ENCODE results near the gene CREB3L2.

CREB3L2 gene

DNA sequence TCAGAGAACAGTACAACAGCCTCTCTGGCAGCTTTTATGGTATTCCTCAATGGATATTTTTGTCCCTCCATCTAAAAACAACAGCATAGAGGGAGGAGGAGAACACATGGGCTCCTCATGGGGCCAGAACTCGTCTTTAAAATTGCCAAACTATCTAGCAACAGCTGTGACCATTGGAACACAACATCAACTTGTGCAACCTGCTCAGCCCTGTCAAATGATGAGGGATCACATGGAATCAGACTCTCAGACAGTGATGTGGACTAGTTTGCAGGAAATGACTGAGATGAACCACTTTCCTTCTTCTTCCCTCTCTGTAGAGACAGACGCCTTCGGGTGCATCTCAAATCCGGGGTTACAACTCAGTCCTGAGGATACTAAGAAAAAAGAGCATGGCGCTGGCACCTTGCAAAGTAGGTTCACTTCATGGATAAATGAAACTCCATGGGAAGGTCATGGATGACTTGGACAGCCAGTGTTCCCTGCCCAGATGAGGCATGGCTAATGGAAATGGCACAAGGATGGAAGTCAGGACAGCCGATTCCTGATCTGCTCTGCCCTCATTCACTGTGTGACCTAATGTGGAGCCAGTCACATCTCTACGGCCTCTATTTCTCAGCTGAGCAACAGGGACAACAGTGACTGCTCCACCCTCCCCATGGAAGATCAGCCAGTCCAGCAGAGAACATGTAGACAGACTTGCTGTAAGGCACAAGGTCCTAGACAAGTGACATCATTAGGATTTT, 130.5 kb downstream of the CREB3L2 start:
- no peak for DNase-seq (ENCODE audit: low spot score)
- TF ChIP-seq CTCF (IDR thresholded peaks at IDR 0.05; ENCODE audit: borderline replicate concordance, control extremely low read depth, extremely low read depth, insufficient read depth, missing control alignments): no peak
- in situ Hi-C loops (cut with MboI; ENCODE audit: low sequenced_read_pairs, unreplicated experiment): no loop called here

- no peak for TF ChIP-seq CTCF (IDR thresholded peaks at IDR 0.05; ENCODE audit: borderline replicate concordance, control extremely low read depth, extremely low read depth, insufficient read depth, missing control alignments)
- in situ Hi-C loops (cut with MboI; ENCODE audit: low sequenced_read_pairs, unreplicated experiment): no loop called here
- no peak for DNase-seq (ENCODE audit: low spot score)
Observed at GRCh38 chr7:137870684-137871083, 131.2 kb downstream of the CREB3L2 start.

DNA sequence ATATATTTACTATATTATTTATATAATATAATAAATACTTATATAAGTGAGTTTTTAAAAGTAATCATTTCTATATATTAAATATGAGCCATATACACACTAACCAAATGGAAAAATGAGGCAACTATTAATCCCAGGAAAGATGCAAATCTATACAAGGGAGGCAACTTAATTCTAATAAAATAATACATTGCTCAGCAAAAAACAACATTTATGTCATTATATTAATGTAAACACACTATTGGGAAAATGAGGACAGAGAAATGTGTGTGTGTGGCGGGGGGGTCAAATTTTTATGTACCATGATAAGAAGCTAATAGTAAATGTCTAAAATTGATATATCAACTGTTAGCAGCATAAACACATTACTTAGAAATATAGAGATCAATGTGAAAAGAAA, 131.8 kb downstream of the CREB3L2 start:
- in situ Hi-C loops (cut with MboI; ENCODE audit: low sequenced_read_pairs, unreplicated experiment): no loop called here
- no peak for DNase-seq (ENCODE audit: low spot score)
- TF ChIP-seq CTCF (IDR thresholded peaks at IDR 0.05; ENCODE audit: borderline replicate concordance, control extremely low read depth, extremely low read depth, insufficient read depth, missing control alignments): no peak

- in situ Hi-C loops (cut with MboI; ENCODE audit: low sequenced_read_pairs, unreplicated experiment): no loop called here
- TF ChIP-seq CTCF (IDR thresholded peaks at IDR 0.05; ENCODE audit: borderline replicate concordance, control extremely low read depth, extremely low read depth, insufficient read depth, missing control alignments): no peak
- DNase-seq (ENCODE audit: low spot score): no peak
Observed at GRCh38 chr7:137869260-137869659, 132.6 kb downstream of the CREB3L2 start.

DNA sequence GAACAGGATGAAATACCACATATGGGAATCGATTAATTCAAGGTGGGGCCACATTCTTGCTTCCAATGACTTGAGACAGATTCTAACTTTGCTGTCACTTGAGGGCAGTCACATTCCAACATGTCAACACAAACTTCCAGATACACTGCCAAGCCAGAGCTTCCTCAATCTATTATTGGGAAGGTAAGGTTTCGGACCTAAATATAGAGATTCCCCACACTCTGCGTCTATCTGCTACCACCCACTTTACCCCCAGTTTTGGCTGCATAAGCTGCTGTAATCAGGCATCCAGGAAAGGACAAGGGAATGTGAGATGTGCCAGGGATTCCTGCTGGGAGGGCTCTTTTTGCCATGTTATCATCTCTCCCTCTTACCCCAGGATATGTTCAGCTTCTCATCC, 134.6 kb downstream of the CREB3L2 start:
- in situ Hi-C loops (cut with MboI; ENCODE audit: low sequenced_read_pairs, unreplicated experiment): no loop called here
- no peak for TF ChIP-seq CTCF (IDR thresholded peaks at IDR 0.05; ENCODE audit: borderline replicate concordance, control extremely low read depth, extremely low read depth, insufficient read depth, missing control alignments)
- DNase-seq (ENCODE audit: low spot score): no peak

DNA sequence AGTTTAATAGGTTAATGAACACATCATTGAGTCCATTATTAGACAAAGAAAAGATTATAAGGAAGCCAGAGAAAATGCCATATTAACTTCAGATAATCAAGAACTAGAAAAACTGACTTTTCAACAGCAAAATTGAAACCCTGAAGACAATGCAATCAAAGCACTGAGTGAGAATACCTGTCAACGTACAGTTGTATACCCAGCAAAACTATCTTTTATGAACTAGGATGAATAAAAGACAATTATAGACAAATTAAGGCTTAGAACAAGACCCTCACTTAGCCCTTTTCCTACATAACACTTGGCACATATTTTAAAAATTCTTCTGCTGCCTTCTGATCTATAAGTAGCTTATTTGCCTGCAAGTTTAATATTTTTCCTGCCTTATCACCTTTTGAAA, 136.1 kb downstream of the CREB3L2 start:
- no peak for TF ChIP-seq CTCF (IDR thresholded peaks at IDR 0.05; ENCODE audit: borderline replicate concordance, control extremely low read depth, extremely low read depth, insufficient read depth, missing control alignments)
- in situ Hi-C loops (cut with MboI; ENCODE audit: low sequenced_read_pairs, unreplicated experiment): no loop called here
- no peak for DNase-seq (ENCODE audit: low spot score)

All from GM13976 (cell line).